Liver (tissue), 3 donors: ENCODE measurements around the gene MED20.

Experiments used
- RAD21 ChIP-seq, 2 donors: IDR thresholded peaks; 2 replicates each; pipeline ENCODE4 v1.6.1; 2016; ENCODE audit warnings: antibody characterized with exemption in 2 of 2, mild to moderate bottlenecking in 2 of 2
- TF ChIP-seq, protein P1 (sequence below): fragments of 150-350 bp; IDR thresholded peaks from 2 replicates; pipeline ENCODE4 v1.5.1; 2017; ENCODE audit warnings: improper control_type of control experiment, low read depth, low read length; ENCODE audit not compliant: missing input control
- TF ChIP-seq, protein P2 (sequence below): IDR thresholded peaks from 2 replicates; pipeline ENCODE4 v1.6.1; 2016; ENCODE audit warnings: antibody characterized with exemption
- donor health status: healthy.
- donor health status: healthy.

DNA sequence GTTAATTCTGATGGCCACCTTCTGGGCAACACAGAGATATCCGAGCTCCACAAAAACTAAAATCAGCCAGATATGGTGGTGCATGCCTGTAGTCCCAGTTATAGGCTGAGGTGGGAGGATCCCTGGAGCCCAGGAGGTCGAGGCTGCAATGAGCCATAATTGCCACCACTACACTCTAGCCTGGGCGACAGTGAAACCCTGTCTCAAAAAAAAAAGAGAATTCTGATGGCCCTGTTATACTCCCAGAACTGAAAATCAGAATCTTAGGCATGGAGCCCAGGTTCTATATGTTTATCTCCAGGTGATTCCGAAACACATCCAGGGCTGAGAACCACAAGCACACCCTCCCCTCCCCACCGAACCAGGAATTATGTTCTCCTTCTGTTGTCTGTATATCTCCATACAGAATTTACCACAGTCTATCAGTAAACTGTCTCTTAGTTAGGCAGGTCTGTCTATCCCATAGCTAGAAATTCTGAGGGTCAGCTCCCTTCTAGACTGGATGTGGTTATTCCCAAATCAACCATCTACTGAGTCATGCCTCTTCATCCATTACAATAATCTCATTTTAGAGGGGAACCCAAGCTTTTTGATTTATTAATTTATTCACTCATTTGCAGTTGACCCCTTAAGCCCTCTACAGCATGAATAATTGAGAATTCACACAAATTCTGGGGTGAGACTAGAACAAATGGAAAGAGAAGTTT lies 45.4 kb upstream of the MED20 start:
- TF ChIP-seq, protein P1, sequence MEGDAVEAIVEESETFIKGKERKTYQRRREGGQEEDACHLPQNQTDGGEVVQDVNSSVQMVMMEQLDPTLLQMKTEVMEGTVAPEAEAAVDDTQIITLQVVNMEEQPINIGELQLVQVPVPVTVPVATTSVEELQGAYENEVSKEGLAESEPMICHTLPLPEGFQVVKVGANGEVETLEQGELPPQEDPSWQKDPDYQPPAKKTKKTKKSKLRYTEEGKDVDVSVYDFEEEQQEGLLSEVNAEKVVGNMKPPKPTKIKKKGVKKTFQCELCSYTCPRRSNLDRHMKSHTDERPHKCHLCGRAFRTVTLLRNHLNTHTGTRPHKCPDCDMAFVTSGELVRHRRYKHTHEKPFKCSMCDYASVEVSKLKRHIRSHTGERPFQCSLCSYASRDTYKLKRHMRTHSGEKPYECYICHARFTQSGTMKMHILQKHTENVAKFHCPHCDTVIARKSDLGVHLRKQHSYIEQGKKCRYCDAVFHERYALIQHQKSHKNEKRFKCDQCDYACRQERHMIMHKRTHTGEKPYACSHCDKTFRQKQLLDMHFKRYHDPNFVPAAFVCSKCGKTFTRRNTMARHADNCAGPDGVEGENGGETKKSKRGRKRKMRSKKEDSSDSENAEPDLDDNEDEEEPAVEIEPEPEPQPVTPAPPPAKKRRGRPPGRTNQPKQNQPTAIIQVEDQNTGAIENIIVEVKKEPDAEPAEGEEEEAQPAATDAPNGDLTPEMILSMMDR: no peak
- TF ChIP-seq, protein P2, sequence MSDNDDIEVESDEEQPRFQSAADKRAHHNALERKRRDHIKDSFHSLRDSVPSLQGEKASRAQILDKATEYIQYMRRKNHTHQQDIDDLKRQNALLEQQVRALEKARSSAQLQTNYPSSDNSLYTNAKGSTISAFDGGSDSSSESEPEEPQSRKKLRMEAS: no peak
- TF ChIP-seq RAD21 (IDR thresholded peaks at IDR 0.05): no peak
